T-helper 1 cell treated with Interleukin-12 subunit alpha and Interleukin-12 subunit beta and Interleukin-4 antibody, amounts not matched to agents 30 μg/mL and 1 μg/mL, for 36 hours (primary cell): ENCODE measurements around the gene RPS19.
"Not testable (repeated sequence)": the region's sequence is repeated elsewhere in the genome, so short reads cannot be mapped to it uniquely, and the experiment has no call there.

Source experiments
- H3K27ac Mint-ChIP-seq: one replicate; pipeline ENCODE4 v1.8.0; 2021; ENCODE audit warnings: mild to moderate bottlenecking, mixed read lengths
- H3K27me3 Mint-ChIP-seq: one replicate; pipeline ENCODE4 v1.8.0; 2021; ENCODE audit warnings: low read depth, mixed read lengths
- H3K36me3 Mint-ChIP-seq: one replicate; pipeline ENCODE4 v1.8.0; 2021; ENCODE audit warnings: low read depth, mixed read lengths
- H3K4me1 Mint-ChIP-seq: one replicate; pipeline ENCODE4 v1.8.0; 2021; ENCODE audit warnings: low read depth, mixed read lengths
- H3K4me3 Mint-ChIP-seq: one replicate; pipeline ENCODE4 v1.8.0; 2021; ENCODE audit warnings: mild to moderate bottlenecking, moderate library complexity, mixed read lengths
- H3K9me3 Mint-ChIP-seq: one replicate; pipeline ENCODE4 v1.8.0; 2021; ENCODE audit warnings: mixed read lengths

Gene RPS19

GRCh38 chr19:41907994-41908615, 48.0 kb downstream of the RPS19 start:
- H3K27ac Mint-ChIP-seq, result no peak overlapping the region
- peaks cover 53% of the 10 kb centered on the region for H3K36me3 Mint-ChIP-seq
- peaks cover 26% of the 10 kb centered on the region for H3K4me1 Mint-ChIP-seq
- H3K27me3 Mint-ChIP-seq, result no peaks in the 10 kb centered on the region
- H3K4me3 Mint-ChIP-seq, result no peak overlapping the region
- H3K9me3 Mint-ChIP-seq, result no peaks in the 10 kb centered on the region

GRCh38 chr19:41908724-41909464, 48.8 kb downstream of the RPS19 start:
- Mint-ChIP-seq H3K36me3 (peaks cover 48% of the 10 kb centered on the region), H3K27me3 (no peaks in the 10 kb centered on the region), H3K27ac (no peak overlapping the region), H3K9me3 (no peaks in the 10 kb centered on the region), H3K4me1 (peaks cover 23% of the 10 kb centered on the region), H3K4me3 (no peak overlapping the region)

DNA sequence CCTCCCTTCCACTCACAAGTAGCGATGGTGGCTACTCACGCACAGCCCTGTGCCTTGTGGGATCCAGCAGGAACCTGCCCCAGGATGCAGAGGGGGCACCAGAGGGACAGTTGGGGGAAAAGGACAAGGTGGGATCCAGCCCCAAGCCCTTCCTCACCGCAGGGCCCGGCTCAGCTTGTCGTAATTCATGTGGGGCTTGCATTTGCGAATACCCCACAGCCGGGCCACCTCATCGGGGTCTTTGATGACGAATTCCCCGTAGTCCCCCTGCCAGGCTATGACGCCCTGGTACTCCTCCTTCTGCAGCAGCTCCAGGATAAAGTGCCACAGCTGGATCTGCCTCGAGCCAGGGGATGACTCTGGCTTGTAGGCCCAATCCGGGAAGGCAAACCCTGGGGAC, 49.7 kb downstream of the RPS19 start:
- peaks cover 21% of the 10 kb centered on the region for H3K4me1 Mint-ChIP-seq
- peaks cover 41% of the 10 kb centered on the region for H3K36me3 Mint-ChIP-seq
- H3K27me3 Mint-ChIP-seq, result no peaks in the 10 kb centered on the region
- no peak overlapping the region for H3K4me3 Mint-ChIP-seq
- H3K9me3 Mint-ChIP-seq, result no peaks in the 10 kb centered on the region
- no peak overlapping the region for H3K27ac Mint-ChIP-seq

DNA sequence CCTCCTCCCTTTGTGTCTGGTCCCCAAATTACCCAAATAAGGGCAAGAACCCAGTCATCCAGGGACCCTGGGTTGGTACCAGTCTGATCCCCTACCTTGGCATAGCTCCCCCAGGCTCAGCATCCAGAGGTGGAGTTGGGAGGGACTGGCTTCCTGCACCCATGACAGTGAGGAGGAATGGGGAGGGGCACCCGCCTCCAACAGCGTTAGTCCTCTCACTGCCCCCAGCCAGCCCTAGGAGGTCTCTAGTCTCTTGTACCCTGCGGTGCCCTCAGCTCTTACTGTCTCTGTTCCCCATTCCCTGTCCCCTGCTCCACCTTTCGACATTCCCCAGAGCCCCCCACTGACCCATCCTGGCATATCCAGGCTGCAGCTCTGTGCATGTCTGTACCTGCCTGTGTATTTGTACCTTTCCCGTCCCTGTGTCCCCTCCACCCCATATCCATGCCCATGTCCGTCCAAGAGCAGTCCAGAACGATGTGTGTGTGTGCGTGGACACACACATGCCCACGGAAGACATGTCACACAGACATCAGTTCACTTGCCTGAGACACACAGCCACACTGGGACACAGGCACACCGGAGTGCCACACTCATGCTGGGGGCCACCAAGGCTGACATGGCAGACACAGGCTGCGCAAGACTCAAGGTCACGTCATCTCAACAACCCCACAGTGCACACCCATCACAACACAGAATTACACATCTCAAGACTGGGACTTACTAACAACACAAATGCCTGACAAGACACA, 50.4 kb downstream of the RPS19 start:
- peaks cover 35% of the 10 kb centered on the region for H3K36me3 Mint-ChIP-seq
- no peaks in the 10 kb centered on the region for H3K27me3 Mint-ChIP-seq
- no peak overlapping the region for H3K27ac Mint-ChIP-seq
- H3K4me3 Mint-ChIP-seq, result peak overlapping the region; percentile 15
- no peaks in the 10 kb centered on the region for H3K9me3 Mint-ChIP-seq
- peaks cover 21% of the 10 kb centered on the region for H3K4me1 Mint-ChIP-seq

- Mint-ChIP-seq H3K27me3 (no peaks in the 10 kb centered on the region), H3K27ac (peak overlapping the region; percentile 12), H3K36me3 (peaks cover 30% of the 10 kb centered on the region), H3K4me3 (no peak overlapping the region), H3K9me3 (no peaks in the 10 kb centered on the region), H3K4me1 (peaks cover 18% of the 10 kb centered on the region)
Measured at GRCh38 chr19:41910992-41911888, 51.2 kb downstream of the RPS19 start.

- Mint-ChIP-seq H3K36me3 (peaks cover 25% of the 10 kb centered on the region), H3K27me3 (no peaks in the 10 kb centered on the region), H3K4me1 (peaks cover 16% of the 10 kb centered on the region), H3K27ac (peak overlapping the region; percentile 12), H3K4me3 (no peak overlapping the region), H3K9me3 (no peaks in the 10 kb centered on the region)
Measured at GRCh38 chr19:41911889-41912731, 52.1 kb downstream of the RPS19 start.

DNA sequence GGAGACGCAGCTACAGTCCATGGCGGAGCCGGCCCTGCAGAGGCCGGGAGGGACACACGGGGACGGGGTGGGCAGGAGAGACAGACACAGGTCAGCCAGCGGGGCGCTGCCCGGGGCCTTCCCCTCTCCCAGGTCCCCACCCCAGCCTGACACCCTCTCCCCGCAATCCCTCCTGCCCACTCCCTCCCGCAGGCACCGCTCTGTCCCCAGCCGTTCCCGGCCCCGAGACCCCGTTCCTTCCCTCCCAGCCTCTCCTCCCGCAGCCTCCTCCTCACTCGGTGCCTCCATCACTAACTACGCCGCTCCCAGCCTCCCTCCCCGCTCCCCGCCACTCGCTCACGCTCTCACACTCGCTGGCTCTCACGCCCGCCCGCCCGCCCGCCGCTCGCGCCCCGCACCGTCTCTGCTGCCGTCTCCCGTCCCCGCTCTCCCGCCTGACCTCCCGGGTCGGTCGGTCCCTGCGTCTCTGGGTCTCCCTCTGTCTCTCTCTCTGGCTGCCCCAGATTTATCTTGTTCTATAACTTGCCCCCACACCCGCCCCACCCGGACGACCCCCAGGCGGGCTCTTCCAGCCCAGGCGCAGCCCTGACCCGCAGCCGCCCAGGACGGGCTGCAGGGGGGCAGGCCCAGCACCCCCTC, 53.0 kb downstream of the RPS19 start:
- Mint-ChIP-seq H3K4me1 (peaks cover 14% of the 10 kb centered on the region), H3K27ac (no peak overlapping the region), H3K4me3 (peak overlapping the region; percentile 12), H3K36me3 (peaks cover 23% of the 10 kb centered on the region), H3K9me3 (no peaks in the 10 kb centered on the region), H3K27me3 (no peaks in the 10 kb centered on the region)

GRCh38 chr19:41913538-41914423, 53.7 kb downstream of the RPS19 start:
- Mint-ChIP-seq H3K4me3 (no peak overlapping the region), H3K4me1 (peaks cover 14% of the 10 kb centered on the region), H3K36me3 (peaks cover 23% of the 10 kb centered on the region), H3K27me3 (no peaks in the 10 kb centered on the region), H3K27ac (no peak overlapping the region), H3K9me3 (no peaks in the 10 kb centered on the region)

- not testable (repeated sequence) for H3K27ac Mint-ChIP-seq, H3K4me3 Mint-ChIP-seq, H3K9me3 Mint-ChIP-seq, H3K27me3 Mint-ChIP-seq
- Mint-ChIP-seq H3K36me3 (peaks cover 17% of the 10 kb centered on the region), H3K4me1 (peaks cover 11% of the 10 kb centered on the region)
Measured at GRCh38 chr19:41914424-41914834, 54.4 kb downstream of the RPS19 start.

GRCh38 chr19:41915021-41915775, 55.1 kb downstream of the RPS19 start:
- H3K4me3 Mint-ChIP-seq, result no peak overlapping the region
- peaks cover 11% of the 10 kb centered on the region for H3K4me1 Mint-ChIP-seq
- H3K9me3 Mint-ChIP-seq, result no peaks in the 10 kb centered on the region
- H3K36me3 Mint-ChIP-seq, result peaks cover 15% of the 10 kb centered on the region
- no peaks in the 10 kb centered on the region for H3K27me3 Mint-ChIP-seq
- H3K27ac Mint-ChIP-seq, result no peak overlapping the region

- H3K27me3 Mint-ChIP-seq, result no peaks in the 10 kb centered on the region
- peaks cover 6% of the 10 kb centered on the region for H3K4me1 Mint-ChIP-seq
- H3K36me3 Mint-ChIP-seq, result peaks cover 8% of the 10 kb centered on the region
- no peak overlapping the region for H3K27ac Mint-ChIP-seq
- H3K4me3 Mint-ChIP-seq, result no peak overlapping the region
- no peaks in the 10 kb centered on the region for H3K9me3 Mint-ChIP-seq
Measured at GRCh38 chr19:41915776-41916414, 55.8 kb downstream of the RPS19 start.
